ENCODE data around the gene TRPM2.

Gene TRPM2

DNA sequence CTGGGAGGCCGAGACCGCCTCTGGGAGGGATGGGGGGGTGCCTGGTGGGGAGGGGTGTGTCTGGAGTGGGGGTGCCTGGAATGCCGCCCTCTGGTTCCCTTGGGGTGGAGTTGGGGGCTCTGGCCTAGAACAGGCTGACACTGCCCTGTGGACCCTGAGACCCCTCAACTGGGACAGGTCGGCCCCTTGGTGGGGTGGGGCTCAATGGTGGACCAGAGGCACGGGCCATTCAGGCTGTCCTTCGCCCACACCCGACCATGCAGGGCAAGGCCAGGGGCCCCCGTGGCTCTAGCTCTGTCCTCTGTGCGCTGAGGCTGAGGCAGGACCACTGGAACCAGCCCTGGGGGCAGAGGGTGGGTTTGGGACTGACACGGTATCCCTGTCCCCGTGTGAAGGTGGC is 38.9 kb upstream of the TRPM2 start:
- Histone ChIP-seq H3K27me3 (ENCODE audit: insufficient read depth, low read length) (no peaks in the 10 kb centered on the region), H3K9ac (ENCODE audit: low read depth, low read length) (no peak overlapping the region), H3K4me1 (ENCODE audit: insufficient read depth, low read length) (no peaks in the 10 kb centered on the region), H3K4me3 (ENCODE audit: low read length) (no peak overlapping the region), H3K9me3 (ENCODE audit: insufficient read depth, low read depth, low read length) (no peaks in the 10 kb centered on the region), H3K36me3 (ENCODE audit: insufficient read depth, low read length) (peaks cover 68% of the 10 kb centered on the region), H3K27ac (ENCODE audit: low read depth, low read length) (no peak overlapping the region)
- WGBS = 92% methylated on average over 11 of the region's 11 CpGs

DNA sequence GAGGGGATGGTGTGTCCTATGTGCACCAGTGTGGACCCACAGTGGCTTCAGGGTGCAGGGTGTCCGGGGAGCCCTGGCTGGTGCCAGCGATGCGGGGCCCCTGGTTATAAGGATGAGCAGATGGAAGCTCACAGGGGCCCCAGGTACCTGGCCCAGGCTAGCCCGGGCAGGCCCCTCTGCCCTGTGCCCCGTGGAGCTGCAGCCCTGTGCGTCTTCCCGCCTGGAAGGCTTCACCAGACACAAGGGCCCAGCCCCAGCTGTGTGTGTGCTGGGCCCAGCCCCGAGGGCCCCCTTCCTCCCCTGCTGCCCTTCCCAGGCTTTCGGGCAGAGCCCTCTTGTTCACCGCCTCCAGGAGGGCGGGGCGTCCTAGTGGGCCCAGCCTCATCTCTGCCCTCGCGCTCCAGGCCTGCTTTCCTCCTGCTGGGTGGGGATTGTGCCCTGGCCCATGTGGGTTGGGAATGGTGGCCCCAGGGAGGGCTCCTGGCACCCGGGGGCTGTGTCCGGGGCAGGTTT is 37.7 kb upstream of the TRPM2 start:
- Histone ChIP-seq H3K27me3 (ENCODE audit: insufficient read depth, low read length) (no peaks in the 10 kb centered on the region), H3K9me3 (ENCODE audit: insufficient read depth, low read depth, low read length) (no peaks in the 10 kb centered on the region), H3K4me3 (ENCODE audit: low read length) (no peak overlapping the region), H3K4me1 (ENCODE audit: insufficient read depth, low read length) (no peaks in the 10 kb centered on the region), H3K27ac (ENCODE audit: low read depth, low read length) (no peak overlapping the region), H3K9ac (ENCODE audit: low read depth, low read length) (no peak overlapping the region), H3K36me3 (ENCODE audit: insufficient read depth, low read length) (peaks cover 70% of the 10 kb centered on the region)
- WGBS = 92% methylated on average over 16 of the region's 16 CpGs

DNA sequence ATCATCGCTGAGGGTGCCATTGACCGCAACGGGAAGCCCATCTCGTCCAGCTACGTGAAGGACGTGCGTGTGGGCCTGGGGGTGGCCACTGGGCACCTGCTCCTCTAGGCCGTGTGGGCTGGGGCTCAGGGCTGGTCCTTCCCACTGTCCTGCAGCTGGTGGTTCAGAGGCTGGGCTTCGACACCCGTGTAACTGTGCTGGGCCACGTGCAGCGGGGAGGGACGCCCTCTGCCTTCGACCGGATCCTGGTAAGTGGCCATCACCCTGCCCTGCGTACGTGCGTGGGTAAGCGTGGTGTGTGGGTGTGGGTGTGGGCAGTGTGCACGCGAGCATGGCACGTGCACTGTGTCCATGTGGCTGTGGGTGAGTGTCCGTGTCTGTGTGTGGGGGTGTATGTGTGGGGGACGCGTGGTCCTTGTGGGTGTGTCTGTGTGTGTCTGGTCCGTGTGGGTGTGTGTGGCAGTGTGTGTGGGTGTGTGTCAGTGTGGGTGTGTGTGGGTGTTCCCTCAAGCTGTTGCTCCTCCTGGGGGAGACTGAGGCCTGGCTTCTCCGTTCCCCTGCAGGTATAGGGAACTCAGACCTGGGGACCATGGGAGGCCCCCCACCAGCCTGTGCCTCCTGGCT is 37.0 kb upstream of the TRPM2 start:
- 97% methylated on average over 27 of the region's 27 CpGs for WGBS
- H3K9ac ChIP-seq (ENCODE audit: low read depth, low read length) = no peak overlapping the region
- no peaks in the 10 kb centered on the region for H3K27me3 ChIP-seq (ENCODE audit: insufficient read depth, low read length)
- no peak overlapping the region for H3K4me3 ChIP-seq (ENCODE audit: low read length)
- H3K4me1 ChIP-seq (ENCODE audit: insufficient read depth, low read length) = no peaks in the 10 kb centered on the region
- no peak overlapping the region for H3K27ac ChIP-seq (ENCODE audit: low read depth, low read length)
- no peaks in the 10 kb centered on the region for H3K9me3 ChIP-seq (ENCODE audit: insufficient read depth, low read depth, low read length)
- H3K36me3 ChIP-seq (ENCODE audit: insufficient read depth, low read length) = peaks cover 63% of the 10 kb centered on the region

DNA sequence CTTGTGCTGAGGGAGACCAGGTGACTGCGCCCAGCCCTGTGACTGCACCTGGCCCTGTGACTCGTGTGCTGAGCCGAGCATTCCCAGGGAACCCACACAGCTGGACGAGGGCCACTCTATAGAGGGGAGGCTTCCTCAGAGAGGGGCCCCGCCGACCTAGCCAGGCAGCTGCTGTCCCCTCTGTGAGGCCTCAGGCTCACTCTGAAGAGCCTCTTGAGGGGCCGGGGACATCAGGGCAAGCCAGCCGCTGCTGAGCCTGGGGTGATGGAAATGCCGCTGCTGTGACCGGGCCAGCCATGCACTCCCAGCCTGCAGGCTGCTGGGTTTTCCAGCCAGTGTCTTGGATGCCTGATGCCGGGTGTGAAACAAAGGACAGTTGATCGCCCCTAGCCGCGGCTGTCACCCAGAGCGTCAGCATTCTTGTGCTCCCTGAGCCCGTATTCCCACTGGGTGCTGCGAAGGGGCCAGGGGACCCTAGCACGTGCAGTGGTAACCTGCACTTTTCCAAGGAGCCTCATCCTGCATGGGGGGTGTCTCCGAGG is 36.1 kb upstream of the TRPM2 start:
- H3K4me1 ChIP-seq (ENCODE audit: insufficient read depth, low read length) = no peaks in the 10 kb centered on the region
- H3K27me3 ChIP-seq (ENCODE audit: insufficient read depth, low read length) = no peaks in the 10 kb centered on the region
- no peak overlapping the region for H3K9ac ChIP-seq (ENCODE audit: low read depth, low read length)
- 96% methylated on average over 19 of the region's 19 CpGs for WGBS
- no peaks in the 10 kb centered on the region for H3K9me3 ChIP-seq (ENCODE audit: insufficient read depth, low read depth, low read length)
- peaks cover 58% of the 10 kb centered on the region for H3K36me3 ChIP-seq (ENCODE audit: insufficient read depth, low read length)
- H3K27ac ChIP-seq (ENCODE audit: low read depth, low read length) = no peak overlapping the region
- H3K4me3 ChIP-seq (ENCODE audit: low read length) = no peak overlapping the region

DNA sequence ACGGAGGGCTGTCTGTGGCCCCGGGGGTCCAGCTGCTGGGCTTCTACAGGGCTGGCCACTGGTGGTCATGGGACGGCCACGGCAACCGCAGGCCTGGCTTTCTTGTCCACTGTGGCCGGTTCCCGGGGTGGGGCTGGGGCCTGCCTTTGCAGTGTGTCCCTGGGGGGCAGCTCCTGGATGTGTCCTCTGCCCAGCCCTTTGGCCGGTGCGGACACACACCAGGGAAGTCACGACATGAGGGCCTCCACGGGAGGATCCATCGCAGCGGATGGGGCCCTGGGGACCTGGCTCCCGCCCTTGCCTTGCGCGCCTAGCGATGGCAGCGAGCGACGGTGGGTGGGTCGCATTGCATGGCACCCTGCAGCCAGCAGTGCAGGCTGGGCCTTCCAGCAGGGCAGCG is 35.5 kb upstream of the TRPM2 start:
- Histone ChIP-seq H3K9me3 (ENCODE audit: insufficient read depth, low read depth, low read length) (no peaks in the 10 kb centered on the region), H3K4me1 (ENCODE audit: insufficient read depth, low read length) (no peaks in the 10 kb centered on the region), H3K4me3 (ENCODE audit: low read length) (no peak overlapping the region), H3K27ac (ENCODE audit: low read depth, low read length) (no peak overlapping the region), H3K36me3 (ENCODE audit: insufficient read depth, low read length) (peaks cover 54% of the 10 kb centered on the region), H3K27me3 (ENCODE audit: insufficient read depth, low read length) (no peaks in the 10 kb centered on the region), H3K9ac (ENCODE audit: low read depth, low read length) (no peak overlapping the region)
- WGBS = 97% methylated on average over 22 of the region's 22 CpGs

DNA sequence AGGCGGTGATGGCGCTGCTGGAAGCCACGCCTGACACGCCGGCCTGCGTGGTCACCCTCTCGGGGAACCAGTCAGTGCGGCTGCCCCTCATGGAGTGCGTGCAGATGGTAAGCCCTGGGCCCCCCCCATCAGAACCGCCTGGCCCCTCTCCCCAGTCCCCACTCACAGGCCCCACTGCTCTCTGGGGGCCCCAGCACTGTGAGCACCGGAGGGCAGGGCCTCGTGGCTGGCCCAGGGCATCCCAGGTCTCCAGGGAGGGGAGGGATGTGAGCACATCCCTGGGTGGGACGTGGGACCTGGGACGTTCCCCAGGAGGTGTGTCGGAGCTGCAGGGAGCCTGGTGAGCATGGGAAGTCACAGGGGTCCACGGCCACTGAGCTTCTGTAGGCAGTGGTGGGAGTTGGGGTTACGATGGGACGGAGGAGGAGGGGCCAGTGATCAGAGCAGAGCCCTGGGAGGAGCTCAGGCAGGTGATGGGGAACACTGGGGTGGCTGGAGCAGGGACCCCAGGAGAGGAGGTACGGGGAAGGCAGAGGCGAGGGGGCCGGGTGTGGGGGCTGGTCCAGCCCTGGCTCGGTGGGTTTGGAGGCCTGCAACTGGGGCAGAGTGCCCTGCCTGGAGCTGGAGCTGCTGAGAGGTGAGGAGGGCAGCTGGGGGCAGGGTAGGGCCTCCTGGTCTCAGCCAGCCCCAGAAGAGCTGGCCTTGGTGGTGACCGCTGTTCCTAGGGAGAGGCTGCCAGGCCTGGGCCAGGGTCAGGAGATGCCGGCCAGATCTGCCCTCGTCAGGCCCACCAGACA is 34.7 kb upstream of the TRPM2 start:
- no peaks in the 10 kb centered on the region for H3K27me3 ChIP-seq (ENCODE audit: insufficient read depth, low read length)
- WGBS = 94% methylated on average over 25 of the region's 25 CpGs
- H3K4me3 ChIP-seq (ENCODE audit: low read length) = no peak overlapping the region
- no peak overlapping the region for H3K27ac ChIP-seq (ENCODE audit: low read depth, low read length)
- no peaks in the 10 kb centered on the region for H3K9me3 ChIP-seq (ENCODE audit: insufficient read depth, low read depth, low read length)
- H3K36me3 ChIP-seq (ENCODE audit: insufficient read depth, low read length) = peaks cover 50% of the 10 kb centered on the region
- H3K9ac ChIP-seq (ENCODE audit: low read depth, low read length) = no peak overlapping the region
- H3K4me1 ChIP-seq (ENCODE audit: insufficient read depth, low read length) = no peaks in the 10 kb centered on the region

DNA sequence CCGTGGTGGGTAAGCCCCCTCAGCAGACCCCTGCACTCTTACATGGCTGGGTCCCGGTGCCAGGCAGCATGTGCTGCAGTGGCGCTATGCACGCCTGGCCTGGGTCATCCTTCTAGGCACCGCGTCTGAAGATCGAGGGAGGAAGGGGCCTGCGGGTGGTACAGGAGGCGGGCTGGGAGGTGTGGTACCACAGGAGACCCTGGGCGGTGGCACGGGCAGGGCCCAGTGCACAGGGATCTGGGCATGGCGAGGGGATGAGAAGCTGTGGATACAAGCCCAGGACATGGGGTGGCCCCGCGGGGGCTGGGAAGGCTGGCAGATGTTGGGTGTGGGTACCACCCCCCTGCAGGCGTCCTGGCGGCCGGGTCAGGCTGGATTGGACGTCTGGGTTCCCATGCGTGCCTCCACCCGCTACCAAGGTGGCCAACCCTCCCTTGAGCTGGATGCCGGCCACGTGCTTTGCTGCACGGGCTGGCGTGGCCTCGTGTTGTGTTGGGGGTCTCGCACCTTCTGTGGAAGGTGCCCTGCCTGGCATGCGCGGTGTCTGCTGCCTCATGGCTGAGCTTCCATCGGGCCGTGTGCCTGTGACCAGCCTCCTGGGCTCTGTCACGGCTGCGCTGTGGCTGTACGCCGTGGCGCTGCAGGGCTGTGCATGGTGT is 33.9 kb upstream of the TRPM2 start:
- Histone ChIP-seq H3K27ac (ENCODE audit: low read depth, low read length) (no peak overlapping the region), H3K27me3 (ENCODE audit: insufficient read depth, low read length) (no peaks in the 10 kb centered on the region), H3K4me1 (ENCODE audit: insufficient read depth, low read length) (no peaks in the 10 kb centered on the region), H3K9ac (ENCODE audit: low read depth, low read length) (no peak overlapping the region), H3K36me3 (ENCODE audit: insufficient read depth, low read length) (peaks cover 55% of the 10 kb centered on the region), H3K4me3 (ENCODE audit: low read length) (no peak overlapping the region), H3K9me3 (ENCODE audit: insufficient read depth, low read depth, low read length) (no peaks in the 10 kb centered on the region)
- WGBS = 96% methylated on average over 35 of the region's 35 CpGs

DNA sequence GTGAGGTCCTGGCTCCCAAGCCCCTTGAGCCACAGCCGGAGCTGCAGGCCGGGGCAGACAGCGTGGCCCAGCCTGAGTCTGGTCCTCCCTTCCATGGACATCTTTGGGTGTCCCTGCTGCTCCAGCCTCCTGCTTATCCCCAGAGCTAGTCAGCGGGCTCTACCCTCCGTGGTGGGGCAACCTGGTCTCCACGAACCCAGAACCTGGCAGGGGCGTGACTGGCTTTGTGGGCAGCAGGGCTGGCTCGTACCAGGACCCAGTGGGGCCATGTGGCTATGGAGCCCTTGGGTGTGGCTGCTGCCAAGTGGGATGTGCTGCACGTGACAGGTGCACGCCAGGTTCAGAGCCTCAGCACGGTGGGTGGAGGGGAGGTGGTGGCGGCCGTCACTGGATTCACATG is 32.6 kb upstream of the TRPM2 start:
- 96% methylated on average over 13 of the region's 13 CpGs for WGBS
- Histone ChIP-seq H3K4me1 (ENCODE audit: insufficient read depth, low read length) (no peaks in the 10 kb centered on the region), H3K27ac (ENCODE audit: low read depth, low read length) (no peak overlapping the region), H3K27me3 (ENCODE audit: insufficient read depth, low read length) (no peaks in the 10 kb centered on the region), H3K9ac (ENCODE audit: low read depth, low read length) (no peak overlapping the region), H3K36me3 (ENCODE audit: insufficient read depth, low read length) (peaks cover 57% of the 10 kb centered on the region), H3K4me3 (ENCODE audit: low read length) (no peak overlapping the region), H3K9me3 (ENCODE audit: insufficient read depth, low read depth, low read length) (no peaks in the 10 kb centered on the region)

DNA sequence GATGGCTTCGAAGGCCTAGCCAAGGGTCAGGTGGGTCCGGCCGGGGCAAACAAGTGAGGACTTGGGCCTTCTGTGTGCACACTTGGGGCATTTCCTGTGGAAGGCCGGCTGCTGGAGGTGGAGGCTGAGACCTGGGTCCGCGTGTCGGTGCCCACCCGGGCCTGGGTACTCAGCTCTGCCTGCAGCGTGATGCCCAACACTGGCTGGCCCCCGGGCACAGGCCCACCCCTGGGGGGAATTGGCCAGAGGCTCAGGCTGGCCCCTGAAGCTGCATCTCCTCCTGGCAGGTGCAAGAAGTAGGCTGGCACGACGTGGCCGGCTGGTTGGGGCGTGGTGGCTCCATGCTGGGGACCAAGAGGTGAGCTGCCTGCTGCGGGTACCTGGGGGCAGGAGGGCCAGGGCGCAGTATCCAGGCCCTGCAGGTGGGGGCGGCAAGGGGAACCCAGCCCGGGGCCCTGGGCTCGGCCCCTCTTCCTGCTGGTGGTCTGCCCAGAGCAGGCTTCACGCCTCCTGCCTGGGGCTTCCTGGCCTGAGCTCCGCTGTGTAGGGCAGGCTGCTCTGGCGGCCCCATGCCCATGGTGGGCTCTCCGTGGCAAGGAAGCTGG is 31.5 kb upstream of the TRPM2 start:
- H3K27ac ChIP-seq (ENCODE audit: low read depth, low read length) = no peak overlapping the region
- no peak overlapping the region for H3K4me3 ChIP-seq (ENCODE audit: low read length)
- no peaks in the 10 kb centered on the region for H3K9me3 ChIP-seq (ENCODE audit: insufficient read depth, low read depth, low read length)
- H3K4me1 ChIP-seq (ENCODE audit: insufficient read depth, low read length) = no peaks in the 10 kb centered on the region
- 95% methylated on average over 23 of the region's 23 CpGs for WGBS
- no peaks in the 10 kb centered on the region for H3K27me3 ChIP-seq (ENCODE audit: insufficient read depth, low read length)
- H3K36me3 ChIP-seq (ENCODE audit: insufficient read depth, low read length) = peaks cover 59% of the 10 kb centered on the region
- H3K9ac ChIP-seq (ENCODE audit: low read depth, low read length) = no peak overlapping the region; the same call in 1 of the 2 replicates

- Histone ChIP-seq H3K9ac (ENCODE audit: low read depth, low read length) (no peak overlapping the region), H3K4me1 (ENCODE audit: insufficient read depth, low read length) (no peaks in the 10 kb centered on the region), H3K36me3 (ENCODE audit: insufficient read depth, low read length) (peaks cover 54% of the 10 kb centered on the region), H3K9me3 (ENCODE audit: insufficient read depth, low read depth, low read length) (no peaks in the 10 kb centered on the region), H3K4me3 (ENCODE audit: low read length) (no peak overlapping the region), H3K27ac (ENCODE audit: low read depth, low read length) (no peak overlapping the region), H3K27me3 (ENCODE audit: insufficient read depth, low read length) (no peaks in the 10 kb centered on the region)
- WGBS = 94% methylated on average over 38 of the region's 38 CpGs
Measured at GRCh38 chr21:44322621-44323325, 30.6 kb upstream of the TRPM2 start.
